ENCODE data around the gene DNAJB12. TPM values are rescaled to one million over a fixed set of nuclear protein-coding genes. Genes with fewer than 3 reads are reported as not detected.
A peak's percentile ranks its signal among the peaks of the same experiment; 100 is the strongest.
"Not testable (repeated sequence)": the region's sequence is repeated elsewhere in the genome, so short reads cannot be mapped to it uniquely, and the experiment has no call there.

Gene DNAJB12
- total RNA-seq, 2 experiments from 2014 or later, result 18.9 to 19.8 TPM

DNA sequence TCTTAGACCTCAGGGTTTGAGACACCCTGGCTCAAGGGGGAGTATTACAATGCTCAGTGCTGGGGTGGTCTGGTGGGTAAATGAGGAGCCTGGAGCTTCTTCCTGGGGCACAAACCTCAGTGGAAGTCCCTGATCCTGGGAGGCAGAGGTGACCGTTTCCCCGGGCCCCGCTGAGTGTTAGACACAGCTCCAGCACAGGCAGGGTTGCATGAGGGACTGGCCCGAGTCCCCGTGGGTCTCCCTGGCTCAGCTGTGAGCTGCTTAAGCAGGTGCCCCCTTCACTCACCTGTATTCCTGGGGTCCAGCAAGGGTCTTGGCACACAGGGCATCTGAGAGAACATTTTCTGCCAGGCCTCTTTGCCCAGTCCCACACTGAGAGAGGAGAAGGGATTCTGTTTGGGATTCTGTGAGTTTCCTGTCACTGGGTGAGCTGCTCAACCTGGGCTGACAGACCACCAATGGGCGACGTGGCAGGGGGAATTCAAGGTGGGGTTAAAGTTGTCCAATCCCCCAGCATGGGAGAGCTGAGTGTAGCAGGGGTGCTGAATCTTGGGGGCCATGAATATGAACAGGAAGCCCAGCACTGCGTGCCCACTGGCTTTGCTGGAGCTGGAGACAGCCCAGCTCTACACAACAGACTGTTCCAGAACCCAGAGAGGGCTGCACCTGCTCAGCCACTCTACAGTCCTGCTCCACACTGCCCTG, 51.1 kb downstream of the DNAJB12 start:
- H3K36me3 Mint-ChIP-seq, result peaks cover 4% of the 10 kb centered on the region
- peak overlapping the region; percentile 37 for H3K4me3 Mint-ChIP-seq
- ChIA-PET CTCF (interaction anchor here (0.7 to 2.5 kb wide), 6 partner anchors 11 to 33 kb away, joined by 3 to 12 read pairs (median 6); no protein-coding TSS in a partner anchor), POLR2A (interaction anchor here (0.7 to 6.7 kb wide), 9 partner anchors 12 to 215 kb away, joined by 3 to 85 read pairs (median 7); partner anchors contain the start of gene DDIT4)
- H3K27me3 Mint-ChIP-seq, result no peaks in the 10 kb centered on the region
- peaks cover 57% of the 10 kb centered on the region for H3K4me1 Mint-ChIP-seq (ENCODE audit: low read depth)
- intact Hi-C loops (cut with micrococcal nuclease), result no loop called here
- H3K9me3 Mint-ChIP-seq, result no peaks in the 10 kb centered on the region
- H3K27ac Mint-ChIP-seq, result peak overlapping the region; percentile 98
- no peak for DNase-seq

DNA sequence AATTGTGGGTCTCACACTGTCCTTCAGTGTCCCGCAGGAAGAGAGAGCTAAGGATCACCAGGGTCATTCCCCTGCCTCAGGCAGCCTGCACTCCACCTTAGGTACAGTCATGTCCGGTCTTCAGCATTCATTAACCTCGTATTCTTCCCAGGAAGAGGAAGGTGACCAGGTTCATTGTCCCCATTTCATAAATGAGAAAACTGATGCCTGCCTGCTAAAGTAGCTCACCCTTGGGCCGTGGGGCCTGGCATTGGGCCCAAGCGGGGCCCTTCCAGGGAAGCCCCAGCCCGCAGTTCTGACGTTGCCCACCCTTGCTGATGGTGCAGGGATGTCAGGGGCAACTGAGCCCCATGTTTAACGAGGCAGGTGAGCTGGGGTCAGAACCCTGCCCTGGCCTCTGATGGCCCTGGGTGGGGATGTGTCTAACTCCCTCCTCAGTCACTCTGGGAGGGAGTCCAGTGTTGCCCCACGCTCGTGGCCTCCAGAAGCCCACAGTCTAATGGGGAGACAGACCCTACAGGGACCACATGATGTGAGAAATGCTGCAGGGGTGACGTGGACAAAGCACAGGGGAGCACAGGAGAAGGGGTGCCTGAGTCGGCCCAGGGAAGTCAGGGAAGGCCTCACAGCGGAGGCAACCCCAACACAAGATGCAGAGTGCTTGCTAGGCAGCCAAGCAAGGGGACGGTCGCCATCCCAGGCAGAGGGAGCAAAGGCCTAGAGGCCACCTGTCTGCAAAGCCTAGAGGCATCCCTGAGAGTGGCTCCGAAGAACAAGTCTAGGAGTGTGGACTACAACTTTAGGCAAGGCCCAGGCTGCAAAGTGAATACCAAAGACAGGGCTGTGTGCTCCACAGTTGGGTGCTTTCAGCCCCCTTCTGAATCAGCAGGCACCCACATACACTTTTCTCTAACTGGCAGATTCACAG, 55.9 kb downstream of the DNAJB12 start:
- no peak for DNase-seq
- Mint-ChIP-seq H3K27ac (peak overlapping the region; percentile 100), H3K9me3 (no peaks in the 10 kb centered on the region), H3K4me1 (ENCODE audit: low read depth) (peaks cover 56% of the 10 kb centered on the region), H3K27me3 (peaks cover 3% of the 10 kb centered on the region), H3K36me3 (peaks cover 10% of the 10 kb centered on the region), H3K4me3 (peak overlapping the region; percentile 86)
- POLR2A ChIA-PET, result interaction anchor here (3.7 to 10.6 kb wide), 4 partner anchors 21 to 35 kb away, joined by 64 to 263 read pairs (median 150); partner anchors contain the start of gene DDIT4
- intact Hi-C loops (cut with micrococcal nuclease), result no loop called here
- CTCF ChIA-PET, result no interaction called here

DNA sequence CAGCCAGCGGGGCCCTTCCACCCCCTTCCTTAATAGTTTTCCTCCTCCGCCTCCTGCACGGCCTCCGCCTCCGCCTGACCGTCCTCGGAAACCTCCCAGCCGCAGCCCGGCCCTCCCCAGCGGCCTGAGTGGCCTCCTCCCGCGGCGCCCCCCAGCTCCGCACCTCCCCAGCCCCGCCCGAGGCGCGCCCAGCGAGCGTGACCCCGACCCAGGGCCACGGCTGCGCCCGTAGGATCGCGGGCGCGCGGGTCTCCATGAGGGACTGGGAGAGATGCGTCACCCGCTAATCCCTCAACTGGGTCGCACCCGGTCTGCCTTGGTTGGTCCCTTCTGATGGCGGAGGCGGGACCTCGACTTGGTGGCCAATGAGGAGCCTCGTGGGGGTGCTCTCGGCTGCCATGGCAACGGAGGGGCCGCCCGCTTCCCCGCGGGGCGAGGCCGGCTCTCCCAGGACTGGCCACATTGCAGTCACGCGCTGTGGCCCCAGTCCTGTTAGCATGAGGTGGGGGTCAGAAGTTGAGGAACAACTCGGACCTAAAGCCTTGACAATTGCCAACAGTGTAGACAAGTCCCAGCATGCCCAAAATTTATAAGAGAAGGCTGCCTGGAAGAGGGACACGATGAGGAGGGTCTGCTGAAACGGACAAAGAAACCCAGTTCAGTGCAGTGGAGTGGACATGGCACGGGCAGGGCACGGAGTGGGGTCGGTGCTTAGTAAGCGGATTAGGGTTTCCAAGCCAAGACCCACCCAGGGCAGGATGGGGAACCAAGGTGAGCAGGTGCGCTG, 56.7 kb downstream of the DNAJB12 start:
- H3K4me3 Mint-ChIP-seq, result peak overlapping the region; percentile 86
- no peaks in the 10 kb centered on the region for H3K9me3 Mint-ChIP-seq
- H3K27me3 Mint-ChIP-seq, result peaks cover 3% of the 10 kb centered on the region
- peaks cover 10% of the 10 kb centered on the region for H3K36me3 Mint-ChIP-seq
- peak overlapping the region; percentile 100 for H3K27ac Mint-ChIP-seq
- ChIA-PET POLR2A (interaction anchor here (0.6 to 10.6 kb wide), 20 partner anchors 8 to 196 kb away, joined by 3 to 263 read pairs (median 7); partner anchors contain the start of genes ANAPC16, ASCC1 and DDIT4), CTCF (interaction anchor here (0.8 to 2.0 kb wide), 12 partner anchors 7 to 249 kb away, joined by 3 to 11 read pairs (median 4); partner anchors contain the start of gene DDIT4)
- H3K4me1 Mint-ChIP-seq (ENCODE audit: low read depth), result peaks cover 56% of the 10 kb centered on the region
- intact Hi-C loops (cut with micrococcal nuclease), result loop anchor here (1.0 kb wide), 5 partner anchors 7 to 50 kb away; no protein-coding TSS in a partner anchor
- DNase-seq, result peak; percentile 98

DNA sequence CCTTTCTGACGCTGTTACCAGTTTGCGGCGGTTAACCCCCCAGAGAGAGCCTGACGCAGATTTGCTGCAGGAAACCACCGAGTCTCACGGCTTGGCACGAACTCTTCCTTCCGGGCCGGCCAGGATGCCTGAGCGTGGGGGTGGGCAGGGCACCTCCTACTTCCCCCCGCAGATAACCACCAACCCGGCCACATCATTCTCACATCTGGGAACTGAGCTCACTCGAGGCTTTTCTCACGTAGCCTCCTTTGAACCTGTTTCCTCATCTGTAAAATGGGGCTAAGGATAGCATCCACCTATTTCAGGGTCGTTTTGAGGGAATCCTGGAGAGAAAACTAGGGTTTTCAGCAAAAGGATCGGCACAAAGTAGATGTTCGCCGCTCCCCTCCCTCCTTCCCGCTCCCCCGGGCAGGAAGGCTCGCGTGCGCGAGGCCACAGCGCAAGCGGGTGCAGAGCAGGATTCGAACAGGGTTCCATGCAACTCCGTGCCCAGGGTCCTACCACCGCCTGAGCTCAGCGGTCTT, 57.4 kb downstream of the DNAJB12 start:
- Mint-ChIP-seq H3K27ac (peak overlapping the region; percentile 100), H3K9me3 (no peaks in the 10 kb centered on the region), H3K27me3 (peaks cover 3% of the 10 kb centered on the region), H3K4me1 (ENCODE audit: low read depth) (peaks cover 62% of the 10 kb centered on the region), H3K36me3 (peaks cover 10% of the 10 kb centered on the region), H3K4me3 (peak overlapping the region; percentile 86)
- ChIA-PET CTCF (interaction anchor here (0.6 to 2.0 kb wide), 16 partner anchors 8 to 249 kb away, joined by 3 to 11 read pairs (median 4); partner anchors contain the start of gene DDIT4), POLR2A (interaction anchor here (0.6 to 10.6 kb wide), 22 partner anchors 8 to 268 kb away, joined by 3 to 263 read pairs (median 4); partner anchors contain the start of genes ANAPC16, ASCC1, DDIT4 and DNAJB12)
- intact Hi-C loops (cut with micrococcal nuclease), result loop anchor here (1.0 kb wide), 5 partner anchors 8 to 49 kb away; no protein-coding TSS in a partner anchor
- DNase-seq, result peak; percentile 99

DNA sequence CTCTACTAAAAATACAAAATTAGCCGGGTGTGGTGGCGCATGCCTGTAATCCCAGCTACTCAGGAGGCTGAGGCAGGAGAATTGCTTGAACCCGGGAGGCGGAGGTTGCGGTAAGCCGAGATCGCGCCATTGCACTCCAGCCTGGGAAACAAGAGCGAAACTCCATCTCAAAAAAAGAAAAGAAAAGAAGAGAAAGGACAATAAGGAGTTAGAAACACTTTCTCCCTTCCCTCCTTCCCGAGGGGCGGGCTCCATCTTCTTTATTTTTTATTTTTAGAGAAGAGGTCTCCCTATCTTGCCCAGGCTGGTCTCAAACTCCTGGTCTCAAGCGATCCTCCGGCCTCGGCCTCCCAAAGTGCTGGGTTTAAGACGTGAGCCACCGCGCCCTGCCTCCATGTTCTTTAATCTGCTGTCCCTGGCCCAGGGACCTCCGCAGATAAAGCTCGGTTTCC, 57.9 kb downstream of the DNAJB12 start:
- H3K27me3 Mint-ChIP-seq, H3K9me3 Mint-ChIP-seq, DNase-seq: not testable (repeated sequence)
- Mint-ChIP-seq H3K36me3 (peaks cover 10% of the 10 kb centered on the region), H3K4me3 (peak overlapping the region; percentile 86), H3K27ac (peak overlapping the region; percentile 100), H3K4me1 (ENCODE audit: low read depth) (peaks cover 67% of the 10 kb centered on the region)
- CTCF ChIA-PET, result interaction anchor here (0.6 to 2.0 kb wide), 16 partner anchors 8 to 248 kb away, joined by 3 to 11 read pairs (median 4); partner anchors contain the start of gene DDIT4
- POLR2A ChIA-PET, result interaction anchor here (0.8 to 10.6 kb wide), 19 partner anchors 9 to 268 kb away, joined by 3 to 263 read pairs (median 9); partner anchors contain the start of genes ANAPC16, ASCC1, DDIT4 and DNAJB12
- intact Hi-C loops (cut with micrococcal nuclease), result loop anchor here (1.0 kb wide), 8 partner anchors 8 to 79 kb away; partner anchors contain the start of gene DDIT4

DNA sequence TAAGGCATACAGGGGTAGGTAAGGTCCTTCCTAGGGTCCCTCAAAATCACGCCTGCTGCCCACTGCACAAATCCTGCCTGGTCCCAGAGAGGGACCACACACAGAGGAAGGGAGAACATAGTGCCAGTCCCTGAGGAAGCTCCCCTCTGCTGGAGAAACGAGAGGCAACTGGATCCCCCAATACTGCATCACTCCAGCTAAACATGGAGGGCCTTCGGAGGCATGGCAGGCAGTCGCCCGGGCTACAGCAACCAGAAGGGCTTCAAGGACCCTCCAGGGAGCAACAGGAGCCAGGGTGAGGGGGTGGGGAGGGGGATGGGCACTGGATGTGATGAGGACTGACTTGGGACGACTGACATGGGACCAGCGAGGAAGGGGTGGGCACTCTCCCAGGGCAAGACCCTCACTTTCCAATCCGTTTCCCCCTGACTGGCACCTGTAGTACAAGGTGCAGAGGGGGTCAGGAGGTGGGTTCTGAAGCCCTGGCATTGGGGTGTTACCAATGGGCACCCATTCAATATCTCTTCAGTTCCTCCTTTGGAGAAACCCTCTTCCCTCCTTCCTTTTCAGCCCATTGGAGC, 59.3 kb downstream of the DNAJB12 start:
- Mint-ChIP-seq H3K27ac (peak overlapping the region; percentile 100), H3K9me3 (no peaks in the 10 kb centered on the region), H3K27me3 (peaks cover 3% of the 10 kb centered on the region), H3K4me3 (peak overlapping the region; percentile 58), H3K36me3 (peaks cover 8% of the 10 kb centered on the region), H3K4me1 (ENCODE audit: low read depth) (peaks cover 72% of the 10 kb centered on the region)
- no peak for DNase-seq
- ChIA-PET CTCF (interaction anchor here (1.0 kb wide), 1 partner anchor 25 kb away, joined by 3 read pairs; no protein-coding TSS in a partner anchor), POLR2A (interaction anchor here (1.0 to 10.6 kb wide), 10 partner anchors 9 to 39 kb away, joined by 3 to 263 read pairs (median 41); partner anchors contain the start of gene DDIT4)
- intact Hi-C loops (cut with micrococcal nuclease), result no loop called here

DNA sequence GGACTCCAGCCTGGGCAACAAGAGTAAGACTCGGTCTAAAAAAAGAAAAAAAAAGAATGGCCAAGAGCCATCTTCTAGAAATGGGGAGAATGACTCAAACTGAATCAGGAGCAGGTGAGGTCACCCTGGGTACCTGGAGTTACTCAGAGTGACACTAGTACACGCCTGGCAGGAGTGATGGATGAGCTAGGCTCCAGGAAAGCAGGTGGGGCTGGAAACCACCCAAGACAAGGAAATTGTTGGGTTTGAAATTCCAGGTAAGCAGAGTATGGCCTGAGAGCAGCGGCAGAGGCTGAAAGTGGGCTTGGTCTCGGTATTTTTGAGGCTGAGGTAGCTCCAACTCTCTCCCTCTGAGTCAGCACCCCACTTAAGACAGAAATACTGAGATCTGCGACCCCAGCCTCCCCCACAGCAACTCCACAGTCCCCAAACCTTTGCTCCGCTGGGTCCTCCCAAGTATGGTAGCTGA, 62.5 kb downstream of the DNAJB12 start:
- DNase-seq, result peak; percentile 89
- CTCF ChIA-PET, result interaction anchor here (0.8 to 6.6 kb wide), 14 partner anchors 12 to 243 kb away, joined by 3 to 64 read pairs (median 6); partner anchors contain the start of genes ANAPC16, ASCC1 and DDIT4
- Mint-ChIP-seq H3K4me3 (no peak overlapping the region), H3K4me1 (ENCODE audit: low read depth) (peaks cover 59% of the 10 kb centered on the region), H3K36me3 (peaks cover 7% of the 10 kb centered on the region), H3K27ac (peak overlapping the region; percentile 100), H3K9me3 (no peaks in the 10 kb centered on the region), H3K27me3 (peaks cover 3% of the 10 kb centered on the region)
- intact Hi-C loops (cut with micrococcal nuclease), result loop anchor here (1.0 kb wide), 4 partner anchors 13 to 31 kb away; no protein-coding TSS in a partner anchor
- POLR2A ChIA-PET, result interaction anchor here (0.8 to 10.6 kb wide), 14 partner anchors 12 to 76 kb away, joined by 3 to 263 read pairs (median 12); partner anchors contain the start of genes ANAPC16, ASCC1 and DDIT4

DNA sequence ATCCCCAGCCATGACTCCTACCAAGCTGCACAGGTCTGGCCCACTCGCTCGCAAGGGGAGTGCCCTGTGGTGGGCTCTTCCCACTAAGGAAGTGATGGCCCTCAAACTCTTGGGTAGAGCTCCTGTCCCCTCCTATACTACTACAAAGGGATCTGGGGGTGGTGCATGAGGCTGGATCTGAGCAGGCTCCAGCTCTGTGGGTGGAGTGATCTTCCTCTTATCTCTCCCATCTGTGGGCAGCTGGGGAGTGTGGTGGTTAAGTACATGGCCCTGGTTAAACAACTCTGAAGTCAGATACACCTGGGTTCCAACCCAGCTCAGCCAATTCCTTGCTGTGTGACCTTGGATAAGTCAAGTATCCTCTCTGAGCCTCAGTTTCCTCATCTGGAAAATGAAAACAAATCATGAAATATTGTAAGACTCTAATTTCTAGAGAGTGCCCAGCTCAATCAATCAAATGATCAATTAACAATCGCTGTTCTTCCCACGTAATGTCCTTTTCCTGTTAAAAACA, 63.6 kb downstream of the DNAJB12 start:
- Mint-ChIP-seq H3K27me3 (no peaks in the 10 kb centered on the region), H3K27ac (peak overlapping the region; percentile 100), H3K4me1 (ENCODE audit: low read depth) (peaks cover 65% of the 10 kb centered on the region), H3K4me3 (no peak overlapping the region), H3K9me3 (no peaks in the 10 kb centered on the region), H3K36me3 (peaks cover 4% of the 10 kb centered on the region)
- CTCF ChIA-PET, result interaction anchor here (0.8 to 6.6 kb wide), 11 partner anchors 11 to 165 kb away, joined by 3 to 64 read pairs (median 6); partner anchors contain the start of gene DDIT4
- POLR2A ChIA-PET, result interaction anchor here (0.6 to 10.6 kb wide), 13 partner anchors 13 to 399 kb away, joined by 3 to 263 read pairs (median 9); partner anchors contain the start of genes ANAPC16, ASCC1 and DDIT4
- intact Hi-C loops (cut with micrococcal nuclease), result no loop called here
- DNase-seq, result peak; percentile 74

DNA sequence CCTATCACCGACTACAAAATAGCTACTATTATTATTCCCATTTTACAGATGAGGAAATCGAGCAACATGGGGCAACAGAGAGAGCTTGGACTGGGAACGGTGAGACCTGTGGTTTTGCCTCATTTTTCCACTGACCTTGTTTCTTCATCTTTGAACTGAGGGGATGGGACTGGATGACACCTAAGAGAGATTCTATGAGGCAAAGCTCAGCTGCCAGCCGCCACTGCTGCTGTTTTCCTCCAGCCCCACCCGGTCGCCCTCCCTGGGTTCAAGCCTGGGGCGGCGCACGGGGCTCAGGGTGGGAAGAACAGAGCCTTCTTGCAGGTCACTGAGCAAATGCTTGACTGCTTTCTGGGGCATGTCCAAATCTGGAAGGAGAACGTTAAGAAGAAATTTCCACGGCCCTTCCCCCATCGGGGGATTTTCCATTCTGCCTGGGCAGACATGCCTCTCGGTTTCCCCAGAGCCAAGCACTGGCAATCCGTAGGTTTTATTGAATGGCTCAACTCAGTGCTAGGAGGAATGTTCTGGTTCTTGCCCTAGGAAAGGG, 68.7 kb downstream of the DNAJB12 start:
- Mint-ChIP-seq H3K36me3 (peaks cover under 1% of the 10 kb centered on the region), H3K27ac (peak overlapping the region; percentile 78), H3K27me3 (no peaks in the 10 kb centered on the region), H3K4me1 (ENCODE audit: low read depth) (peaks cover 32% of the 10 kb centered on the region), H3K9me3 (no peaks in the 10 kb centered on the region), H3K4me3 (peak overlapping the region; percentile 45)
- ChIA-PET CTCF (interaction anchor here (1.2 to 1.6 kb wide), 4 partner anchors 11 to 51 kb away, joined by 3 to 9 read pairs (median 6); no protein-coding TSS in a partner anchor), POLR2A (interaction anchor here (0.6 to 2.0 kb wide), 6 partner anchors 9 to 46 kb away, joined by 3 to 10 read pairs (median 4); no protein-coding TSS in a partner anchor)
- no peak for DNase-seq
- intact Hi-C loops (cut with micrococcal nuclease), result loop anchor here (1.0 kb wide), 2 partner anchors 9 to 10 kb away; no protein-coding TSS in a partner anchor

All from activated CD4-positive, alpha-beta memory T cell treated with anti-CD3 and anti-CD28 coated beads for 36 hours (primary cell).